Measurements from ENCODE around the gene HHAT. TPM values are rescaled to one million over a fixed set of nuclear protein-coding genes. Genes with fewer than 3 reads are reported as not detected.

Gene HHAT
- total RNA-seq, 2 donors from 2014 or later: 1.6 to 2.0 TPM

GRCh38 chr1:210531475-210532222 is 202.9 kb downstream of the HHAT start:
- no peaks in the 10 kb centered on the region for H3K36me3 ChIP-seq
- no peaks in the 10 kb centered on the region for H3K9me3 ChIP-seq
- H3K4me1 ChIP-seq: no peaks in the 10 kb centered on the region
- H3K27ac ChIP-seq: no peak overlapping the region
- no peak for TF ChIP-seq CTCF (IDR thresholded peaks at IDR 0.05)
- H3K4me3 ChIP-seq: no peak overlapping the region
- H3K27me3 ChIP-seq: no peaks in the 10 kb centered on the region
- DNase-seq (ENCODE audit: low spot score): no peak

GRCh38 chr1:210532223-210532598 is 203.5 kb downstream of the HHAT start:
- Histone ChIP-seq H3K27me3 (no peaks in the 10 kb centered on the region), H3K9me3 (no peaks in the 10 kb centered on the region), H3K27ac (no peak overlapping the region), H3K4me1 (no peaks in the 10 kb centered on the region), H3K36me3 (no peaks in the 10 kb centered on the region), H3K4me3 (no peak overlapping the region)
- no peak for TF ChIP-seq CTCF (IDR thresholded peaks at IDR 0.05)
- no peak for DNase-seq (ENCODE audit: low spot score)

- Histone ChIP-seq H3K27me3 (no peaks in the 10 kb centered on the region), H3K4me3 (no peak overlapping the region), H3K4me1 (no peaks in the 10 kb centered on the region), H3K9me3 (no peaks in the 10 kb centered on the region), H3K27ac (no peak overlapping the region), H3K36me3 (no peaks in the 10 kb centered on the region)
- DNase-seq (ENCODE audit: low spot score): no peak
- no peak for TF ChIP-seq CTCF (IDR thresholded peaks at IDR 0.05)
Measured at GRCh38 chr1:210535761-210536160, 207.1 kb downstream of the HHAT start.

GRCh38 chr1:210536254-210536961 is 207.7 kb downstream of the HHAT start:
- H3K27ac ChIP-seq: no peak overlapping the region
- H3K4me1 ChIP-seq: no peaks in the 10 kb centered on the region
- TF ChIP-seq CTCF (IDR thresholded peaks at IDR 0.05): no peak
- H3K4me3 ChIP-seq: no peak overlapping the region
- H3K27me3 ChIP-seq: no peaks in the 10 kb centered on the region
- no peaks in the 10 kb centered on the region for H3K36me3 ChIP-seq
- DNase-seq (ENCODE audit: low spot score): no peak
- no peaks in the 10 kb centered on the region for H3K9me3 ChIP-seq

- DNase-seq (ENCODE audit: low spot score): no peak
- H3K36me3 ChIP-seq: no peaks in the 10 kb centered on the region
- TF ChIP-seq CTCF (IDR thresholded peaks at IDR 0.05): no peak
- no peaks in the 10 kb centered on the region for H3K4me1 ChIP-seq
- no peaks in the 10 kb centered on the region for H3K9me3 ChIP-seq
- no peak overlapping the region for H3K4me3 ChIP-seq
- H3K27ac ChIP-seq: no peak overlapping the region
- no peaks in the 10 kb centered on the region for H3K27me3 ChIP-seq
Measured at GRCh38 chr1:210540288-210540687, 211.6 kb downstream of the HHAT start.

Data from right atrium auricular region (tissue), 2 donors.